ENCODE data around the gene ANKRD30A. TPM values are rescaled to one million over a fixed set of nuclear protein-coding genes. Genes with fewer than 3 reads are reported as not detected.

The ANKRD30A gene
- total and polyA plus RNA-seq, 4 donors = not detected

- Histone ChIP-seq H3K4me3 (ENCODE audit: low read depth in 1 of 3, low read length in 3 of 3) (no peak overlapping the region), H3K4me1 (ENCODE audit: control insufficient read depth in 4 of 4, insufficient read depth in 4 of 4, low read length in 3 of 4) (no peaks in the 10 kb centered on the region), H3K27me3 (ENCODE audit: control insufficient read depth in 4 of 4, insufficient read depth in 4 of 4, low read length in 3 of 4) (no peaks in the 10 kb centered on the region), H3K9ac (ENCODE audit: low read depth in 1 of 2, low read length in 2 of 2) (no peak overlapping the region), H3K27ac (ENCODE audit: low read depth in 1 of 2, low read length in 2 of 2) (no peak overlapping the region), H3K36me3 (ENCODE audit: control insufficient read depth in 4 of 4, insufficient read depth in 3 of 4, low read depth in 1 of 4, low read length in 3 of 4) (no peaks in the 10 kb centered on the region), H3K9me3 (ENCODE audit: control insufficient read depth in 4 of 4, low read length in 3 of 4) (no peaks in the 10 kb centered on the region)
- no peak for DNase-seq (ENCODE audit: low spot score)
- 15% methylated on average over 3 of the region's 3 CpGs for WGBS
- no peak for TF ChIP-seq TAF1 (conservative IDR thresholded peaks at IDR 0.05)
- no peak for TF ChIP-seq NR2F2 (IDR thresholded peaks at IDR 0.05)
- TF ChIP-seq CTCF (IDR thresholded peaks at IDR 0.05; ENCODE audit: low read depth, low read length, missing input control) = no peak
- TF ChIP-seq FOXA1 (IDR thresholded peaks at IDR 0.05) = no peak
- TF ChIP-seq YY1 (IDR thresholded peaks at IDR 0.05) = no peak
- no peak for TF ChIP-seq REST (IDR thresholded peaks at IDR 0.05)
- no peak for TF ChIP-seq HNF4A (conservative IDR thresholded peaks at IDR 0.05)
- TF ChIP-seq ZBTB33 (IDR thresholded peaks at IDR 0.05) = no peak
- no peak for TF ChIP-seq MAX (IDR thresholded peaks at IDR 0.05)
- TF ChIP-seq RXRA (IDR thresholded peaks at IDR 0.05) = no peak
These were observed 29.4 kb upstream of the ANKRD30A start for GRCh38 chr10:37095792-37096573.

GRCh38 chr10:37101261-37101660 is 24.1 kb upstream of the ANKRD30A start:
- DNase-seq (ENCODE audit: low spot score) = no peak
- no peaks in the 10 kb centered on the region for H3K27me3 ChIP-seq (ENCODE audit: control insufficient read depth in 4 of 4, insufficient read depth in 4 of 4, low read length in 3 of 4)
- no peaks in the 10 kb centered on the region for H3K9me3 ChIP-seq (ENCODE audit: control insufficient read depth in 4 of 4, low read length in 3 of 4)
- TF ChIP-seq HNF4G (IDR thresholded peaks at IDR 0.05) (no peak), RXRA (IDR thresholded peaks at IDR 0.05) (no peak), FOXA1 (IDR thresholded peaks at IDR 0.05) (no peak), CTCF (IDR thresholded peaks at IDR 0.05; ENCODE audit: low read depth, low read length, missing input control) (no peak), REST (IDR thresholded peaks at IDR 0.05) (no peak), HNF4A (conservative IDR thresholded peaks at IDR 0.05) (no peak)
- no peaks in the 10 kb centered on the region for H3K4me1 ChIP-seq (ENCODE audit: control insufficient read depth in 4 of 4, insufficient read depth in 4 of 4, low read length in 3 of 4)
- WGBS = 70% methylated on average over 3 of the region's 3 CpGs
- H3K9ac ChIP-seq (ENCODE audit: low read depth in 1 of 2, low read length in 2 of 2) = no peak overlapping the region
- no peak overlapping the region for H3K27ac ChIP-seq (ENCODE audit: low read depth in 1 of 2, low read length in 2 of 2)
- no peak overlapping the region for H3K4me3 ChIP-seq (ENCODE audit: low read depth in 1 of 3, low read length in 3 of 3)
- no peaks in the 10 kb centered on the region for H3K36me3 ChIP-seq (ENCODE audit: control insufficient read depth in 4 of 4, insufficient read depth in 3 of 4, low read depth in 1 of 4, low read length in 3 of 4)

Measured in liver (tissue), 9 donors.